Fibroblast of pulmonary artery (primary cell): ENCODE measurements around the gene USP10.

Source experiments
- DNase-seq: peaks from one replicate; pipeline ENCODE4 v3.0.0-alpha.2; 2010; ENCODE audit warnings: low read depth
- H3K4me3 ChIP-seq: replicated peaks from 2 replicates; pipeline ENCODE4 v1.5.1; 2011; ENCODE audit warnings: low read depth, mild to moderate bottlenecking, control low read depth, low read length, moderate library complexity
- TF ChIP-seq, protein P1 (sequence below): IDR thresholded peaks from 2 replicates; pipeline ENCODE4 v1.5.1; 2011; ENCODE audit warnings: mild to moderate bottlenecking, control low read depth, low read length, inconsistent platforms; ENCODE audit errors: missing control alignments

The USP10 gene

DNA sequence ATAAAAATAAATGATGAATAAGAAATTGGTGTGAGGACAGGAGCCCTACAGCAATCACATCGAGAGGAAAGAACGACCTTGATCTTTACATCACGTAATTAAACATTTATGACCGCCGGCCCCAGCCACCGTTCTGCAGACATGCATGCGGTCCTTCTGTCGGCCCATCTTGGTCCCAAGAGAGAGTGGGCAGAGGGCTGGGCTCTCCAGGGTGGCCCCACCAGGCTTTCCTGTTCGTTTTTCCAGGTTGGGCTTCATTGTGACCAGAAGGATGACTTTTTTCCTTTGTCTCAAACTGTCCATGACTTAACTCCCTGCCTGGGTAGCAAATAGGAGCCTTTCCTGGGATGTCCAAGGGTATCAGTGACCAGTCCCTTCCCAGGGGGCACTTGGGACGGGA, 116.7 kb downstream of the USP10 start:
- DNase-seq = no peak
- H3K4me3 ChIP-seq = no peak overlapping the region
- TF ChIP-seq, protein P1, sequence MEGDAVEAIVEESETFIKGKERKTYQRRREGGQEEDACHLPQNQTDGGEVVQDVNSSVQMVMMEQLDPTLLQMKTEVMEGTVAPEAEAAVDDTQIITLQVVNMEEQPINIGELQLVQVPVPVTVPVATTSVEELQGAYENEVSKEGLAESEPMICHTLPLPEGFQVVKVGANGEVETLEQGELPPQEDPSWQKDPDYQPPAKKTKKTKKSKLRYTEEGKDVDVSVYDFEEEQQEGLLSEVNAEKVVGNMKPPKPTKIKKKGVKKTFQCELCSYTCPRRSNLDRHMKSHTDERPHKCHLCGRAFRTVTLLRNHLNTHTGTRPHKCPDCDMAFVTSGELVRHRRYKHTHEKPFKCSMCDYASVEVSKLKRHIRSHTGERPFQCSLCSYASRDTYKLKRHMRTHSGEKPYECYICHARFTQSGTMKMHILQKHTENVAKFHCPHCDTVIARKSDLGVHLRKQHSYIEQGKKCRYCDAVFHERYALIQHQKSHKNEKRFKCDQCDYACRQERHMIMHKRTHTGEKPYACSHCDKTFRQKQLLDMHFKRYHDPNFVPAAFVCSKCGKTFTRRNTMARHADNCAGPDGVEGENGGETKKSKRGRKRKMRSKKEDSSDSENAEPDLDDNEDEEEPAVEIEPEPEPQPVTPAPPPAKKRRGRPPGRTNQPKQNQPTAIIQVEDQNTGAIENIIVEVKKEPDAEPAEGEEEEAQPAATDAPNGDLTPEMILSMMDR = no peak

DNA sequence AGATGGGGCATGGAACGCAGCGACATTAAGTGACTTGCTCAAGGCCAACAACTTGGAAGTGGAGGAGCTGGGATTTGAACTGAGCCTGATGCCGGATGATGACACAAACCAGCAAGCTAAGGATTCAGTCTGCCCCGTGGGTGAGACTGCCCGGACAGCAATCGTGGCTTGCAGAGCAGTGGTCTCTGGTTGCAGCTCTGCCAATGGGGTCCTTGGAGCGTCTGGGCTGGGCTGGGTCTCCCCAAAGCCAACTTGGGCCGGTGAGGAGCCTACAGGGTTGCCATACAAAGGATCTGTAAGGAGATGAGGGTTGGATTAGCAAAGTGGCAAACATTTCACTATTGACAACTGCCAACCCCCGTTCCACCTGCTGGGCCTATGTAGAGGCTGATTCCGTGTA, 117.4 kb downstream of the USP10 start:
- no peak overlapping the region for H3K4me3 ChIP-seq
- TF ChIP-seq, protein P1 = no peak
- DNase-seq = no peak

DNA sequence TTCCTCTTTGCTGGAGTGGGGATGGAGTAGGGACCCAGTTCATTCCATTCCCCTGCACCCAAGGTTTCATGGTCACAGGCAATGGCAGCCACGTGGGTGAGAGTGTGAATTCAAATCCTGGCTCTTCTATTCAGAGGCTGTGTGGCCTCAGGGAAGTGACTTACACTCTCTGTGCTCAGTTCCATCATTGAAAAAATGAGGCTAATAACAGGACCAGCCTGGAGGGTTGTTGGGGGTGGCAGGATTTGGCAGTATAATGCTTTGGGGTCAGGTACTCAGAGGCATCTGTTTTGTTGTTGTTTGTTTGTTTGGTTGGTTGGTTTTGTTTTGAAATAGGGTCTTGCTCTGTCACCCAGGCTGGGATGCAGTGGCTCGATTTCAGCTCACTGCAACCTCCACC, 117.8 kb downstream of the USP10 start:
- TF ChIP-seq, protein P1 = no peak
- no peak overlapping the region for H3K4me3 ChIP-seq
- DNase-seq = no peak

DNA sequence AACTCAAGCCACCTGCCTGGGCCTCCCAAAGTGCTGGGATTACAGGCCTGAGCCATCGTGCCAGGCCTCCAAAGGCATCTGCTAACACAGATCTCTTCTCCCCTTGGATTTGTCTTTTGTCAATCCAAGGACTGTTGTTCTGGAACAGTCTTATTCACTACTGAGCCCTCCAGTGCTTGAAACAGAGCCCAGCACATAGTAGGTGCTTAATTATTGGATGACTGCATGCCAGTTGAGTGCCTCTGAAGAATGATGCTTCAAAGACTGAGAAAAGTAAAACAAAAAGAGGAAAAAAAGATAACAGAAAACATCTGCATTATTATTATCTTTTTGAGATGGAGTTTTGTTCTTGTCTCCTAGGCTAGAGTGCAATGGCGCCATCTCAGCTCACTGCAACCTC, 118.3 kb downstream of the USP10 start:
- TF ChIP-seq, protein P1 = no peak
- H3K4me3 ChIP-seq = no peak overlapping the region
- DNase-seq = no peak

DNA sequence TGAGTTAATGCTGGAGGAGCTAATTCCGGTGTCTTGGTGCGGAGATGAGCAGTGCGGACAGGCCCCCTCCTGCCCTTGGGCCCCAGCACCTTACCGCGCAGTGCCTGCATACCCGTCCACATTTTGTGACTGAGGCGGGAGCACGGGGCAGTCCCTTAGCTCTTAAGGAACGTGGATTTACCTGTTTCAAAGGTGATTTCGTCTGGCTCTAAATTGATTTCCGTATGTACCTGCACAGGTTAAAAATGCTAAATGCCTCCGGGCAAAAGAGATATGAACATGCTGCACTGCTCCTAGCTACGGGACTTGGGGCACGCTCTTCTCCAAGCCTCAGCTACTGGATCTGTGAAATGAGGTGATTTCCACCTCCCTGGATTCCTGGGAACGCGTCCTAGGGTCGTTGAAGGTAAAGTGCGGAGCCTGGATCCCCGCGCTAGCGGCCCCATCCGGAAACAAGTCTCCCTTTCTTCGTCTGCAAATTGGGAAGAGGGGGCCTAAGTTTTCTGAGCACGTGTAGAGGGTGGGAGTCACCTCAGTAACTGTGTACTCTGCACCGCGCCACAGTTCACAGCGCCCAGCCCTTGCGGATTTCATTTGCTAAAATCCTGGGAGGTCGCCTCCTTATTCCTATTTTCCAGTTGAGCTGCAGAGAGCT, 119.3 kb downstream of the USP10 start:
- TF ChIP-seq, protein P1 = no peak
- no peak for DNase-seq
- H3K4me3 ChIP-seq = peak overlapping the region; percentile 67

DNA sequence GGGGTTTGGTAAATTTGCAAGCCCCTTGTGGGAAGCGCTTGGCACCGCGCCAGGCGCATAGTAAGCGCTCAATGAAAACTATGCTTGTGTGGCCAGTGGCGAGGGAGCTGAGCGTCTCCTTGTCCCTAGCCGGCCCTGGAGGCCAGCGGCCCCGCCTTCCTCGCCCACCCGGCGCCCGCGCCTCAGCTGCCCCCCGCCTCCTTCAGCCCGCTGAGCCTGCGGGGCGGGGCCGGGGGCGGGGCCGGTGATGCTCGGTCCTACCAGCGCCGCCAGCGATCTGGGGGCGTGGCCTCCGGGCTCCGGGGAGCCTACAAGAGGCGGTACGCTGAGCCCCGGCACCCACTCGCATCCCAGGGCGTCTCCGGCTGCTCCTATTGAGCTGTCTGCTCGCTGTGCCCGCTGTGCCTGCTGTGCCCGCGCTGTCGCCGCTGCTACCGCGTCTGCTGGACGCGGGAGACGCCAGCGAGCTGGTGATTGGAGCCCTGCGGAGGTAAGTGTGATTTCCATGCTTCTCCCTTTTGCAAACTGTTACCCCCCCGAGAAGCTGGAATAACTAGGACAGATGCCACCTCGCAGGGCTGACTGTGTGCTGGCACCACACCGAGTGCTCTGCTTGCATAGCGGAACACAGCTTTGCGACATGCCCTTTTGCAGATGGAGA, 120.0 kb downstream of the USP10 start, which contains the start of gene CRISPLD2:
TSS of gene CRISPLD2 (plus strand) at position 342 of the 661 bp plus-strand sequence. CDS start 18,511 bp downstream, outside the sequence.
- peak within 1 kb of the TSS; percentile 67 for H3K4me3 ChIP-seq
- TF ChIP-seq, protein P1 = no peak
- peak; percentile 86 for DNase-seq
